Keratinocyte (primary cell): ENCODE results near the gene TIMM23B.
"Not testable (repeated sequence)": the region's sequence is repeated elsewhere in the genome, so short reads cannot be mapped to it uniquely, and the experiment has no call there.

ENCODE experiments used
- EZH2 ChIP-seq: IDR thresholded peaks from one replicate; pipeline ENCODE4 v1.6.1; 2012; ENCODE audit warnings: inconsistent platforms, mild to moderate bottlenecking, low read length, moderate library complexity
- TF ChIP-seq, protein P1 (sequence below), 3 experiments: IDR thresholded peaks in 1 of 3; conservative IDR thresholded peaks in 1 of 3; optimal IDR thresholded peaks in 1 of 3; 2 replicates in 2 of 3; 3 replicates in 1 of 3; pipeline versions ENCODE3 to v1.5.1; 2011; ENCODE audit warnings: low read length in 3 of 3, mild to moderate bottlenecking in 3 of 3, moderate library complexity in 2 of 3, control low read depth in 1 of 3, inconsistent platforms in 1 of 3; ENCODE audit not compliant: insufficient read depth in 2 of 3; ENCODE audit errors: extremely low read depth in 1 of 3

DNA sequence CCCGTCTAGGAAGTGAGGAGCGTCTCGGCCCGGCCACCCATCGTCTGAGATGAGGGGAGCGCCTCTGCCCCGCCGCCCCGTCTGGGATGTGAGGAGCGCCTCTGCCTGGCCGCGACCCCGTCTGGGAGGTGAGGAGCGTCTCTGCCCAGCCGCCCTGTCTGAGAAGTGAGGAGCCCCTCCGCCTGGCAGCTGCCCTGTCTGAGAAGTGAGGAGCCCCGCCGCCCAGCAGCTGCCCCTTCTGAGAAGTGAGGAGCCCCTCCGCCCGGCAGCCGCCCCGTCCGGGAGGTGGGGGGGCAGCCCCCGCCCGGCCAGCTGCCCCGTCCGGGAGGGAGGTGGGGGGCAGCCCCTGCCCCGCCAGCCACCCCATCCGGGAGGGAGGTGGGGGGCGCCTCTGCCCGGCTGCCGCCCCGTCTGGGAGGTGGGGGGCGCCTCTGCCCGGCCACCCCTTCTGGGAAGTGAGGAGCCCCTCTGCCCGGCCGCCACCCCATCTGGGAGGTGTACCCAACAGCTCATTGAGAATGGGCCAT lies 28.5 kb downstream of the TIMM23B start:
- TF ChIP-seq, protein P1, sequence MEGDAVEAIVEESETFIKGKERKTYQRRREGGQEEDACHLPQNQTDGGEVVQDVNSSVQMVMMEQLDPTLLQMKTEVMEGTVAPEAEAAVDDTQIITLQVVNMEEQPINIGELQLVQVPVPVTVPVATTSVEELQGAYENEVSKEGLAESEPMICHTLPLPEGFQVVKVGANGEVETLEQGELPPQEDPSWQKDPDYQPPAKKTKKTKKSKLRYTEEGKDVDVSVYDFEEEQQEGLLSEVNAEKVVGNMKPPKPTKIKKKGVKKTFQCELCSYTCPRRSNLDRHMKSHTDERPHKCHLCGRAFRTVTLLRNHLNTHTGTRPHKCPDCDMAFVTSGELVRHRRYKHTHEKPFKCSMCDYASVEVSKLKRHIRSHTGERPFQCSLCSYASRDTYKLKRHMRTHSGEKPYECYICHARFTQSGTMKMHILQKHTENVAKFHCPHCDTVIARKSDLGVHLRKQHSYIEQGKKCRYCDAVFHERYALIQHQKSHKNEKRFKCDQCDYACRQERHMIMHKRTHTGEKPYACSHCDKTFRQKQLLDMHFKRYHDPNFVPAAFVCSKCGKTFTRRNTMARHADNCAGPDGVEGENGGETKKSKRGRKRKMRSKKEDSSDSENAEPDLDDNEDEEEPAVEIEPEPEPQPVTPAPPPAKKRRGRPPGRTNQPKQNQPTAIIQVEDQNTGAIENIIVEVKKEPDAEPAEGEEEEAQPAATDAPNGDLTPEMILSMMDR (optimal IDR thresholded peaks at IDR 0.05 in 1 of 3, IDR thresholded peaks at IDR 0.05 in 1 of 3, conservative IDR thresholded peaks at IDR 0.05 in 1 of 3; ENCODE audit: extremely low read depth in 1 of 3, insufficient read depth in 2 of 3, low read length in 3 of 3) = not testable (repeated sequence)
- not testable (repeated sequence) for TF ChIP-seq EZH2
